UCSD-AML1 (cell line): Measurements from ENCODE around the gene ELAVL2.

ENCODE experiments used
- DNase-seq: peaks from one replicate; lab custom pipeline; 2025; ENCODE audit not compliant: unreplicated experiment; lab: John Stamatoyannopoulos, UW

ELAVL2 gene

DNA sequence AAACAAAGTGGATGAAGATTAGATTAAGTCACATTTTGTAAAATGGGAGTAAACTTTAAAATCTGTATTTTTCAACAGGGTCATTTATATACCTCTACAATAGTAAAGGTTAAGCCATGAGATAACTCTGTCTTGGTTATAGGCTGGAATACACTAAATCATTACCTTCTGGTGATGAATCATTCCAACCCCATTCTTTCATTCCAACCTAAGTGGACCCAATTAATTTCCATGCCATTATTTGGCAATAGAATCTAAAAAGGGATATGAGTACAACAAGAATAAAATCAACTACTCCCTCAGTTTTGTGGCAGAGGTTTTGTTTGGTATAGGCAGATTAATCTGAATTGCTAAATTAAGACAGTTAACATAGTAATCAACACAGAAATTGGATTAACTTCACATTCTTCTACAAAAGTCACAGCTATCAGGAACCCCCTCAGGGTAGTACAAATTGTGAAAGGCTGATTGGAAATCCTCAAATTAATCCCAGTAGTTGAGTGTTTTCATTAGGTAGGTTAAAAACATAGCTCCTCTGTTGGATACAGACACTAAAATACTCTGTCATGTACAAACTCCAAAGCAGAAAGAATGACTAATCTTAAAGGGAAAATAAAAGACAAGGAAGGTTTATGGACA lies 54.2 kb downstream of the ELAVL2 start:
- no peak for DNase-seq

DNA sequence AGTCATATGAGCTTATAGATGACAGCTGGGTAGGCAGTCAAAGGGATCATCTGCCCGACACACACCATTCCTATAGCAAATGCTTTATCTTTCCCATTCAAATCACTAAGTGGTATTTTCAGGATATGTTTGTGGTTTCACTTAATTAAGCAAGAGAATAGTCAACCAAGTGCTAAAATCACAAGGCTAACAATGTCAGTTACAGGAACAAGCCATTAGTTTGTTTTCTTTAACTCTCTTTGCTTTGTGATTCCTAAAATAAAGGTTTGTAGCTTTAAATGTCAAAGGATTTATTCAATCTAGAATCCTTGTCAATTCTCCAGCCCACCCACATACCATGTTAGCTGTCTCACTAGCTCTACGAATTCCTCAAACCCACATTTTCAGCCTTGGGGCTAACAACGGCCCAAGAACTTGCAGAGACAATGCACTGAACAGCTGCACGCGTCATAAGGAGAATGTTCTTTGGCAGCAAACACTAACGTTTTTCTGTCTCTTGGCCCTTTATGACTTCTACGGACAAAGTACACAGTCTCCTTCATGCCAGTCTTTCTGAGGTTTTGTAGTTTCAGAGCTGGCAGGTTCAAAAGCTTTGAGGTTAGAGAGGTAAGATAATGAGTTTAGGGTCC lies 56.6 kb downstream of the ELAVL2 start:
- DNase-seq, result no peak

- no peak for DNase-seq
Observed at GRCh38 chr9:23768861-23769260, 57.2 kb downstream of the ELAVL2 start.

DNA sequence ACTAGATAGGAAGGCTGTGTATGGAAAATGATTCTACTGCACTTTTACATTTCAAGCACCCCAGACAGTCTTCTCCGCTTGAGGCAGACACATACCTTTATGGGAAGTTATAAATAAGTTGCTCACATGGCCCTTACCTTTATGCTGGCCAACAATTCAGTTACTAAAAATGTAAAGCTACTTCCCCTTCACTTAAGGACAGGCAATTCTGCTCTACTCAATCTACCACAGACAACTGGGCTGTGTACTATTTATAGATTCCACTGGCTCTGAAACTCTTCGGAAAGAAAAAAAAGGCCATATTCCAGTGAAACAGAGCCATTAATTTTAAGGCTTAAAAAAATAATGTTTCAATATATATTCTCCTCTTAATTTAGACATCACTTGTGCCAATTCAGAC lies 59.4 kb downstream of the ELAVL2 start:
- no peak for DNase-seq

DNA sequence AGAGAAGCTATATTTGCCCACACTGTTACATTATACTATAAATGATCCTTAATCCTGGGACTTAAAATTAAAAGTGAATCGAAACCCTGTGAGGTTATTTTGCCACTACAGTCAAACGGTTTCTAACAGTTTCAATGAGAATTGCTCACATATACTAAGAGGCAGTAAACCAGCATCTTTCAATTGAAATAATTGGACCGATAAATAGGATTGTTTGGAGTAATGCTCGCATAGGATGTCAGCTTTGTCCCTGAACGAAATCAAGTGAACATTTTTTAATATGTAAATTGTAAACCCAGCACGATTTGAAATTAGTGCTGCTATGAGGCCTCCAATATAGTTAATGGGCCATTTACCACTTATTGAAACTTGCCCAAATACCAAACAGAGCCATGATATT lies 60.5 kb downstream of the ELAVL2 start:
- DNase-seq, result no peak

DNA sequence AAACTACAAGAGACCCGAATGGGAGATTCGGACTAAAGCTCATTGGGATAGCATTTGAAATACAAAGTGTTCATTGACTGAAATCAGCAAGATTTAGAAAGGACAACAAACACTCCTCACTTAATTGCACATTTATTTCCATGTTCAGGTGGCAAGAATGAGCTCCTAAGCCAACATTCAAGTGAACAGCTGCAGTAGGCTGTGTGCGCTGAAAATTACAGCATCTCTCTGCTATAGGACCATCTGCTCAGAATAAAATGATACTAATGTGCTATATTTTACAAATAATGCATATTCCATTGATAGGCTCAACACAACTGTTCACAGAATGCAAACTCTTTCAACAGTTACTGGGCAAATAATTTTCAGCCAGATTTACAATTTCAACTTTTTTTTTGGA lies 61.8 kb downstream of the ELAVL2 start:
- no peak for DNase-seq

GRCh38 chr9:23754551-23754950 lies 71.5 kb downstream of the ELAVL2 start:
- no peak for DNase-seq

DNA sequence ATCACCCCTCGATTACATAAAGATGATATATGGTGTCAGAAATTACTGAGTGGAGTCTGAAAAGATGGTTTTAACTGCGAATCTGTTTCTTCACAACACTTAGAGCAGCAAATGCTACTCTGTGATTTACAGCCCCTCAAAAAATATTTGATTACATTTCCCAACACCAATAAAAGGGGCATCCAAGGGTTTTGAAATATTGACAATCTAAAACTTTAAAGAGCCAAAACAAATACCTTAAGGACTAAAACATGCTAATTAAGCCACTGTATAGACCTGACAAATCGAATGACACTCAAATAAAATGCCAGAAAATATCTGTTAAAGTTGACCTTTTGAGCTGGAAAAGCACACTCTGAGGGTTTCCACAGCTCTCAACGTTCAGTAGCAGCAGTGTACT lies 73.2 kb downstream of the ELAVL2 start:
- DNase-seq, result no peak

- DNase-seq, result no peak
Observed at GRCh38 chr9:23751633-23752032, 74.4 kb downstream of the ELAVL2 start.

GRCh38 chr9:23750808-23751207 lies 75.2 kb downstream of the ELAVL2 start:
- no peak for DNase-seq

DNA sequence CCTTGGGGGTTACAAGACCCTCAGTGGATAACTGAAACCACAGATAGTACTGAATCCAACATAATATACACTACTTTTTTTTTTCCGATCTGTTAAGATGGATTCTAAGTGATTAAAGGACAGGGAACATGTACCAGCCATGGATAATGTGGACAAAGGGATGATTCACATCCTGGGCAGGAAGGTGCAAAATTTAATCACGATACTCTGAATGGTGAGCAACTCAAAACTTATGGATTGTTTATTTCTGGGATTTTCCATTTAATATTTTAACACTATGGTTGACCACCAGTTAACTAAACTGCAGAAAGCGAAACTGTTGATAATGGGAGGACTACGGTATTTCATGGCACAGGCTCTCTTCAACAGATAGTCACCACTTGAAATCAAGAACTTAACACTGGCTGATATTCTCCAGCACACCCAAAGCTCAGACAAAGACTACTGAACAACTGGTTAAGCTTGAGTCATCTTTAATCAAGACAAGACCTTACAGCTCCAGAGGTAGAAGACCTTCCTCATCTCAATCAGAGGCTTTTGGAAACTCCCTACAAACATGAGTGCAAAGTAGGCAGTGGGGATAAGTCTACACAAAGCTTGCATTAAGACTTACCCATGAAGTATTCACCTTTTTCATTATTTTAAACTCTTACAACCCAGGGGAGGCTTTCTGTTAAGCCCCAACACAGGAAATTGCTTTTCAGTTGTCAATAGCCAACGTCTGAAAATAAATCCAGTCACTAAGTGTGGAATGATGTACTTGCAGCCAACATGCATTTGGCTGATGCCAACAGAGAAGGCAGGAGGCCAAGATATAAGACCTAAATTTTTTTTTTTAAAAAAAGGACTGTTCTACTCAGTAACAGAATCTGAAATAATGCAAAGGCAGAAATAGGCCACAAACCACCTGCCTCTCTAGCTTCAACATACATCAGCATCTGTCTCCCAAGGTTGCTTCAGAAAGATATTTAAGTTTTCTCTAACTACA lies 78.7 kb downstream of the ELAVL2 start:
- DNase-seq, result no peak

GRCh38 chr9:23746317-23746716 lies 79.7 kb downstream of the ELAVL2 start:
- no peak for DNase-seq

GRCh38 chr9:23743036-23743435 lies 83.0 kb downstream of the ELAVL2 start:
- DNase-seq, result no peak

GRCh38 chr9:23741351-23741750 lies 84.7 kb downstream of the ELAVL2 start:
- DNase-seq, result no peak

GRCh38 chr9:23740531-23740930 lies 85.5 kb downstream of the ELAVL2 start:
- no peak for DNase-seq

DNA sequence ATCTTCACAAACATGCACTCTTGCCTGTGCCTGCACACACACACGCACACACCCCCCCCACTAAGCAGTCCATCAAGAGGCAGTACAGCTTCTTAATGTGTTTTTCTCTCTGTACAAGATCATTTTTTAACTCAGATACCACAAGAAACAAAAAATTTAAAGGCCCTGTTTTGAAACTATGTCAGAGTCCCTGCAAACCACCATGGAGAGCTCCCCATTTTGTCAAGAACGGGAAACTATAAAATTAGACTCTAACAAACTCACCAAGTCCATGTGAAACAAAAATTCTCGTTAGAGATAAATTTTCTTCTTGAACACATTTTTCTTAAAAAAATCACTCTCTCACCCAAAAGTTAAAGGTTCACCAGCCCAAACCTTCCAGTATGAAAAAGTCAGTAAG lies 86.3 kb downstream of the ELAVL2 start:
- no peak for DNase-seq

DNA sequence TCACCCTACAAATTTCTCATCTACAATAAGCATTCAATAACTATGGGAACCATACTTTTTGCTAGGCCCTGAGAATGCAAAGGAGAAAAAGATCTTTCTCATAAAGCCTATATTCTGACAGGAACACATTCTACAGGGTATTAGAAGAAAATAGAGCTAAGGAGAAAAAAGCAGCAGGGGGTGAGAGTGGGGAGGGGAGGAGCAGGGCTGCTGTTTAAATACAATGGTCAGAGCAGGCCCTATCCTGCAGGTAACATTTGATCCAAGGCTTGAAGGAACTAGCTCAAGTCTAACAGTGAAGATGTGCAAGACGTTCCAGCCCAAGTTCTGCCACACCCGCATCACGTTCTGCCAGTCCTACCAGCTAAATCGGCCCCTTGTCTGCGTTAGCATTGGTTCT lies 89.7 kb downstream of the ELAVL2 start:
- DNase-seq, result no peak

DNA sequence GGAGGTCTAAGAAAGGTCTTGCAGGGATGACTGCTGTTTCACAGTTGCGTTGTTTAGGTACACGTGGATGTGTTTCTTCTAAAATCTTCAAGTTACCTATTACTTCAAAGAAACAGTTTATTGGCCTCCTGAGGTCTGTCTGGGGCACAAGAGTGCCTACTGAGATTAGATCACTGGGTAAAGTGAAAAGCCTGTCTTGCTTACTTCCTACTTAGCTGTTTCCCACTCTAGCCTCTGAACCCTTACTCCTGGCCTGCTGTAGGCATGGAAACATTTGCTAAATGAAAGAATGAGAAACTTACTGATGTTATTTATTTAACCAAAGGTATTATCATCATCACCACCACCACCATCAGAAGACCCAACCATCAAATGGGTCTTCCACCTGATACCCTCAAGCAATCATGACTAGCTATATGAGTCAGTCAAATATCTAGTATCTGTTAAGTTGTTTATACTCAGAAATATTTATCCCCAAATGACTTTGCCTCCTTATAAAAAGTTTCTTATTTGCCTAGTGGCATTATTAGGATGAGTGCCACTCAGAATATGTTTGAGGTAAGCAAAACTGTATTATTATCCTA lies 92.5 kb downstream of the ELAVL2 start:
- DNase-seq, result no peak

- no peak for DNase-seq
Observed at GRCh38 chr9:23731353-23731752, 94.7 kb downstream of the ELAVL2 start.

- DNase-seq, result no peak
Observed at GRCh38 chr9:23730364-23730763, 95.7 kb downstream of the ELAVL2 start.

DNA sequence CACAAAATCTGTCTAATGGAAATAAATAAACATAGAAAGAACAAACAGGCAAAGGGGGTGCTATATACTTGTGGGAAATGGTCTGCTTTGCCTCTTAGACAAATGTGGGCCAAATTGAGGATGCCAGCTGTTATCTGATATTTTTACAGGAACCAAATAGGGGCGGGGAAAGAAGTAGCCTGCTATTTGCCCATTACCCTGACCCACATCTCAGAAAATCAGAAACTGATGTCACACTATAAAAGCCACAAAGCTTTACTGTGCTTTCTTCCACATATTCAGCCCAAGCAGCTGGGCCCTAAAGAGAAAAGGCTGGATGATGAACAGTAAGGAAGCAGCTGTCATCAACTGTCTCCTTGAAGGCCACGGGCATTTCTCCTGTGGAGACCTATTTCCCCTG lies 97.3 kb downstream of the ELAVL2 start:
- DNase-seq, result no peak
